Measurements from ENCODE around the gene ELL2. TPM values are rescaled to one million over a fixed set of nuclear protein-coding genes. Genes with fewer than 3 reads are reported as not detected.

ELL2 gene
- total RNA-seq, 1 experiment from 2014 or later, result 27.5 TPM

DNA sequence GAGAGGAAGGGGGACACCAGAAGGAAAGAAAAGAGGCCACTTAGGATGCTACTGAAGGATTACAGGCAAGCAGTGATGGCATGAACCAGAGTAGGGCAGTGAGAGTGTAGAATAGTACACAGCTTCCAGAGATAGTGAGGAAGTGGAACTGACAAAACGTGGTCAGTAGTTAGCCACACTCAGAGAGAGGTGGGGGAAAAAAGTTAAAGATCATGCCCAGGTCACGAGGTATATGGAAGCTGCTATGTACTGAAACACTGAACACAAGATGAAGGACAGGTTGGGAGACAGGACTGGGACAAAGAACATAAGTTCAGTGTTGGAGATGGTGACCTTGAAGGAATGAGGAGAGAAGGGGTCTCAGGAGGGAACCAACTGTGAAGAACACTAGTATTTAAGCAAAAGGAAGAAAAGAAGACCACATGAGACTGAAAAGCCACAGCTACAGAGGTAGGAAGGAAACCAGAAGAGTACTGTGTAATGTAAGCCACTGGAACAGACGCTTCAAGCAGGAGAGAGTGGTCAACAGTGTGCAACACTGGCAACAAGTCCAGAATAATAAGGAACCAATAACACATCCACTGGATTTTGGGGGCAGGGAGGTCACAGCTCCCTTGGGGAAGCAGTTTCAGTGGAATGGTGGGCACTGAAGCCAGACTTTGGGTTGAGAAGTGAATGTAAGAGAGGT, 45.5 kb downstream of the ELL2 start:
- Histone ChIP-seq H2BK12ac (ENCODE audit: insufficient read length, low read depth, low read length) (no peak overlapping the region), H2AFZ (ENCODE audit: low read length) (no peak overlapping the region), H3K79me1 (ENCODE audit: insufficient read depth, low read depth, low read length, poor library complexity, severe bottlenecking) (no peaks in the 10 kb centered on the region), H3K27me3 (ENCODE audit: insufficient read depth, low read length) (no peaks in the 10 kb centered on the region), H2AK5ac (ENCODE audit: insufficient read length, low read length) (no peak overlapping the region), H3K9me3 (ENCODE audit: control insufficient read depth, low read depth, low read length) (no peaks in the 10 kb centered on the region), H3K56ac (ENCODE audit: insufficient read length, low read depth, low read length) (no peak overlapping the region), H2BK120ac (ENCODE audit: low read depth, low read length, poor library complexity, severe bottlenecking) (no peak overlapping the region), H4K8ac (replicated peaks; ENCODE audit: insufficient read length, low read depth, low read length) (no peak overlapping the region), H4K20me1 (ENCODE audit: control insufficient read depth, insufficient read depth, insufficient read length) (no peaks in the 10 kb centered on the region), H3K79me2 (ENCODE audit: insufficient read depth, low read length) (no peaks in the 10 kb centered on the region), H3K18ac (ENCODE audit: insufficient read length, low read depth, low read length) (no peak overlapping the region), H3K4me1 (ENCODE audit: insufficient read depth, low read length) (no peaks in the 10 kb centered on the region; the same call in 1 of the 2 replicates), H4K91ac (ENCODE audit: insufficient read length, low read depth, low read length) (no peak overlapping the region), H2BK5ac (ENCODE audit: insufficient read length, low read length) (no peak overlapping the region), H3K4me2 (ENCODE audit: insufficient read depth, insufficient read length, low read length) (no peak overlapping the region), H4K5ac (ENCODE audit: insufficient read length, low read depth, low read length) (no peak overlapping the region), H3K23me2 (ENCODE audit: insufficient read length, low read depth, low read length, poor library complexity, severe bottlenecking) (no peaks in the 10 kb centered on the region), H3K27ac (ENCODE audit: insufficient read length, low read depth, low read length) (no peak overlapping the region), H3T11ph (ENCODE audit: low read length) (no peak overlapping the region), H2BK20ac (ENCODE audit: low read depth, low read length, poor library complexity, severe bottlenecking) (no peak overlapping the region), H3K23ac (ENCODE audit: insufficient read length, low read depth, low read length) (no peak overlapping the region), H3K14ac (ENCODE audit: insufficient read depth, low read length) (no peak overlapping the region), H2BK15ac (ENCODE audit: low read depth, low read length) (no peak overlapping the region), H3K9ac (ENCODE audit: extremely low read depth, insufficient read length, low read length) (no peak overlapping the region), H3K4ac (ENCODE audit: low read depth, low read length) (no peak overlapping the region)
- no peak for DNase-seq
- TF ChIP-seq, protein P1, sequence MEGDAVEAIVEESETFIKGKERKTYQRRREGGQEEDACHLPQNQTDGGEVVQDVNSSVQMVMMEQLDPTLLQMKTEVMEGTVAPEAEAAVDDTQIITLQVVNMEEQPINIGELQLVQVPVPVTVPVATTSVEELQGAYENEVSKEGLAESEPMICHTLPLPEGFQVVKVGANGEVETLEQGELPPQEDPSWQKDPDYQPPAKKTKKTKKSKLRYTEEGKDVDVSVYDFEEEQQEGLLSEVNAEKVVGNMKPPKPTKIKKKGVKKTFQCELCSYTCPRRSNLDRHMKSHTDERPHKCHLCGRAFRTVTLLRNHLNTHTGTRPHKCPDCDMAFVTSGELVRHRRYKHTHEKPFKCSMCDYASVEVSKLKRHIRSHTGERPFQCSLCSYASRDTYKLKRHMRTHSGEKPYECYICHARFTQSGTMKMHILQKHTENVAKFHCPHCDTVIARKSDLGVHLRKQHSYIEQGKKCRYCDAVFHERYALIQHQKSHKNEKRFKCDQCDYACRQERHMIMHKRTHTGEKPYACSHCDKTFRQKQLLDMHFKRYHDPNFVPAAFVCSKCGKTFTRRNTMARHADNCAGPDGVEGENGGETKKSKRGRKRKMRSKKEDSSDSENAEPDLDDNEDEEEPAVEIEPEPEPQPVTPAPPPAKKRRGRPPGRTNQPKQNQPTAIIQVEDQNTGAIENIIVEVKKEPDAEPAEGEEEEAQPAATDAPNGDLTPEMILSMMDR (conservative IDR thresholded peaks at IDR 0.05), result no peak
- Mint-ChIP-seq H3K27ac (peak overlapping the region; percentile 23 to 68 (median 28); a peak in 6 of 7 replicates), H3K4me1 (peaks cover 19 to 26% of the 10 kb centered on the region in 2 experiments), H3K4me3 (no peak overlapping the region), H3K36me3 (ENCODE audit: insufficient read depth in 1 of 3, low read depth in 3 of 3) (peaks cover 0 to 3% (median 0%) of the 10 kb centered on the region in 3 experiments; a peak in 1 of 7 replicates), H3K9me3 (no peaks in the 10 kb centered on the region), H3K27me3 (ENCODE audit: low read depth) (no peaks in the 10 kb centered on the region)
- WGBS (ENCODE audit: extremely low coverage, insufficient read length, low lambda C conversion rate), result no CpG with 5 or more reads among the region's 3 CpGs
